HUDEP-2 (cell line): Measurements from ENCODE around the gene ERBIN.
"Not testable (repeated sequence)": the region's sequence is repeated elsewhere in the genome, so short reads cannot be mapped to it uniquely, and the experiment has no call there.

ENCODE experiments used
- DNase-seq, 76 experiments: peaks; one replicate each; lab custom pipeline; 2025; ENCODE audit not compliant: unreplicated experiment in 76 of 76; lab: John Stamatoyannopoulos, UW

The ERBIN gene

GRCh38 chr5:65914641-65915196 is 11.7 kb upstream of the ERBIN start:
- no peak for DNase-seq

DNA sequence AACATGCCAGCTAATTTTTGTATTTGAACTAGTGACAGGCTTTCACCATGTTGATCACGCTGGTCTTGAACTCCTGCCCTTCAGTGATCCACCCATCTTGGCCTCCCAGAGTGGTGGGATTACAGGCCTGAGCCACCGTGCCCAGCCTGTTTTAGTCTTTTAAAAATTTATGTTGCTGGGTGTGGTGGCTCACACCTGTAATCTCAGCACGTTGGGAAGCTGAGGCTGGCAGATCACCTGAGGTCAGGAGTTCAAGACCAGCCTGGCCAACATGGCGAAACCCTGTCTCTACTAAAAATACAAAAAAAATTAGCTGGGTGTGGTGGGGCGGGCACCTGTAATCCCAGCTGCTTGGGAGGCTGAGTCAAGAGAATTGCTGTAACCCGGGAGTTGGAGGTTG is 10.7 kb upstream of the ERBIN start:
- DNase-seq: not testable (repeated sequence)

GRCh38 chr5:65916066-65916465 is 10.3 kb upstream of the ERBIN start:
- DNase-seq: no peak

DNA sequence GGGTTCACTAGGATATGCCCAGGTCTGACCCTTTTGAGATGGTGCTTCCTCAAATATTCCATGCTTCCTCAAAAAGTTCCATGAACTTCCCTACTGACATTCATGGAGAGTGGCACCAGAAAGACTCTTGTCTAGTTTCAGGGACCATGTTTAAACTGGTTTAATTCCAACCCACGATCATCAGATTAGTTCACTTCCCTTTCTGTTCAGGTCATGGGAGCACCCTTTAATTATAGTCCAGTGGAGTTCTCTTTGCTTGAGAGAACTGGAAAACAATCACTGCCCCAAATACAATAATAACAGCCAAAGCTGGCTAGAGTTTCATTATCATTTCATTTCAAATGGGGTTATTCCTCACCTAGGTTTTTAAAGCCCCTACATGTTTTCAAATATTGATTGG is 9.7 kb upstream of the ERBIN start:
- DNase-seq: no peak

DNA sequence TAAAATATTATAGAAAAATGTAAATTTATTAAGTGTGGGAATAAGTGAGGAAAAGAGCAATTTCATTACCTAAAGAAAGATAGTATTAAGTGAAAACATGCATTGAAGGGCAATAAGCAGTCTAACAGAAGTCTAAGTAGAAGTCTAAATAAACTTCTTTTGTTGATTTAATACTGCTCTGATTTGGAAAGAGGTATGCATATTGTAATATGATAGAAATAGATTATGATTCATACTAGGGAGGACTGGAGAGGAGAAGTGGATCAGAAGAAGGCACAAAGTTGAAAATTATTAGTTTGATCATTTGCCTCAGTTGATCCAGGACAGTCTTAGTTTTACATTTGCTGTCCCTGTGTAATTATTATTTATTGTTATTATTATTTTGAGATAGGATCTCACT is 6.6 kb upstream of the ERBIN start:
- no peak for DNase-seq

- DNase-seq: no peak
Measured at GRCh38 chr5:65923339-65923738, 3.0 kb upstream of the ERBIN start.

- peak in 4 of 76 experiments; percentile 27 to 65 (median 48) for DNase-seq
Measured at GRCh38 chr5:65924366-65925043, 1.9 kb upstream of the ERBIN start.

DNA sequence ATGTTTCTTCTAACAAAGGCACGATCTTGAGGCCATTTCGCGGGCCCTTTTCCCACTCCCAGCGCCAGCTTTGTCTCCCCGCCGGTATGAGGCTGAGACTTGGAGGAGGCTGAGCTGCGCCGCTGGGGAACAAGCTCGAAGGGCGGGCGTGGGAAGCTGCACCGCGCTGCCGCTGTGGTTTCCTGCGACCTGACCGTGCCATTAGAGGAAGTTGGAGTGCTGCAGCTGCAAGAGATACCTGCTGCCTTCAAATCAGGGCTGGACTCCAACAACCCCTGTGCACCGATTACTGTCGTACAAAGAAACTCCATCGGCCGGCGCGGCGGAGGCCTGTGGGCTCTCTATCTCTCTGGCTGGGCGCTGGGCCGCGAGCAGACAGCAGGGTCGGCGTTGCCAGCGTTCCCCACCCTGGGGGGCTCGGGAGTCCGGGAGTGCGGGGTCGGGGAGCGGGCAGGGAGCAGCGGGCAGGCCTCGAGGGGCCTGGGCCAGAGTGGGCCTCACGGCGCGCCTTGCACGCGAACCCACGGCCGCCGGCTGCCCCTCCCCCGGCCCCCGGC is 1.3 kb upstream of the ERBIN start:
- DNase-seq: peak in 64 of 76 experiments; percentile 5 to 74 (median 45)

DNA sequence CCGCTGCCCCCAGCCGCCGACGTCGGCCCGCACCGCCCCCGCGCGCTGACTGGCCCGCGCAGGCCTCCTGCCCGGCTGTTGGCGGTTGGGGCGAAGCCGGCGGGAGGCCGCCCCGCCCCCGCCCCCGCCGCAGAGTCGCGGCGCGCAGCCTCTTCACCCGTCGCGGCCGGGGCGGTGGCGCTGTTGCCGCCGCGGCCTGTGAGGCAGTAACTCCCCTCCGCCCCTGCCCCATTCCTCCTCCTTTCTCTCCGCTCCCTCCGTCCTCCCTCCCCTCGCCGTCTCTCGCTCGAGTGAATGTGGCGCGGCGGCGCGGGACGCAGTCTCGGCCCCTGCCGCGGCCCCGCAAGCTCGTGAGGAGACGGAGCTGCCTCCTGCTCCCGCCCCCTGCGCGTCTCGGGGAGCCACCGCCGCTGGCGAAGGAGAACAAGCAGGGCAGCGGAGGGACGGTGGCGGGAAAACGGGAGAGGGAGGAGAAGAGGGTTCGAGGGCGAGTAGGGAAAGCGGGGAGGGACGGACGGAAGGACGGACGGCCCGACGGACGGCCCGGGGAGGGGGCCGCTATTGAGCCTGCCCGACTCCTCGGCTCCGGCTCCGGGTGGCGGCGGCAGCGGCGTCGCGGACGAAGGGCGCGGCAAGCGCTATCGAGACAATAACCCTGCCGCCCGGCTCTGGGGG is 637 bp upstream of the ERBIN start:
- peak in 73 of 76 experiments; percentile 10 to 80 (median 63) for DNase-seq

DNA sequence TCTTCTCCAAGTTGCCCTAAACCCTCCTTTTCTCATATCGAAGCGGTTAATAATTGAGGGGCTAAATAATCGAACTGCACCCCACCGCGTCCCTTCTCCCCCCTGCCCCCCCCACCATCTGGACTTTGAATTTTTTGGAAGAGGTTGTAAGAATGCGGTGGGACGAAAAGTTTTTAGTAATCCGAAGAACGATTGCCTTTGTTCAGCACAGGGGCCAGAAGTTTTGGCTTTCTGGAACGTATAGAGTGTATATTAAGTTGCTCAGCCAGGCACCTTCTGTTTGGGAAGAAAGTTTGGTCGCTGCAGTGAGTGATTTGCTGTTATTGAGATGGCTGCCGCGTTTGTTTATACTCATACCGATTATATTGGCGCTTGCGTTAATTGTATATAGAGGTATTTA is 518 bp downstream of the ERBIN start:
- DNase-seq: peak in 3 of 76 experiments; percentile 1 to 26 (median 19)

GRCh38 chr5:65927503-65928321 is 1.3 kb downstream of the ERBIN start:
- peak in 32 of 76 experiments; percentile 2 to 57 (median 23) for DNase-seq

DNA sequence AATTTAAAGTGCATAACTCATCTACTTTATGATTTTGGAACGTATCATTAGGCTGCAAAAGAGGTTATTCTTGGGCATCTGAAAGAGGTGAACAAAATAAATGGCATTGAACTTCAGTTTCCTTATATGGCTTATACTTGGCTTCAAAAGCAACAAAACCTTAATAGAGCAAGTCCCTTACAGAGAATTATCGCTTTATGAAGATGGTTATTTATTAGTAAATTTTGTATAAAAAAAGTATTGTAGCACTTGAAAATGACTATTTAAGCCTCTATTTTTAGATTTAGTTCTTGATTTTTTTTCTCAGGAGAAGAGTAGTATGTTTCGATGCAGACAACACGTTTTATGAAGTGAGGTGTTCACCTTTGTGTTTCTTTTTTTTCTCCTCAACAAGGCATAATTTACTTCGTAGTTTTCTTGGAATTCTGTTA is 2.0 kb downstream of the ERBIN start:
- no peak for DNase-seq

GRCh38 chr5:65928860-65929259 is 2.5 kb downstream of the ERBIN start:
- DNase-seq: no peak

DNA sequence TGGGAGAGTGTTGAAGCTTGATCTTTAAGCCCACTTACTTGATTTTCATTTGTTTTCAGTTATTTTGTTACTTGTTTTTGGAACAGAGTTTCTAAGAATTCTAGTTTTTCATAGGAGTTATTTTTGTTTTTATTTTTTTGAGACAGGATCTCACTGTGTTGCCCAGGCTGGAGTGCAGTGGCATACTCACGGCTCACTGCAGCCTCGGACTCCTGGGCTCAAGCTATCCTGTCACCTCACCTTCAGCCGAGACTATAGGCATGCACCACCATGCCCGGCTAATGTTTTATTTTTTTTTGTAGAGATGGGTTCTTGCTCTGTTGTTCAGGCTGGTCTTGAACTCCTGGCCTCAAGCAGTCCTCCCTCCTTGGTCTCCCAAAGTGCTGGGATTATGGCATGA is 6.3 kb downstream of the ERBIN start:
- no peak for DNase-seq

DNA sequence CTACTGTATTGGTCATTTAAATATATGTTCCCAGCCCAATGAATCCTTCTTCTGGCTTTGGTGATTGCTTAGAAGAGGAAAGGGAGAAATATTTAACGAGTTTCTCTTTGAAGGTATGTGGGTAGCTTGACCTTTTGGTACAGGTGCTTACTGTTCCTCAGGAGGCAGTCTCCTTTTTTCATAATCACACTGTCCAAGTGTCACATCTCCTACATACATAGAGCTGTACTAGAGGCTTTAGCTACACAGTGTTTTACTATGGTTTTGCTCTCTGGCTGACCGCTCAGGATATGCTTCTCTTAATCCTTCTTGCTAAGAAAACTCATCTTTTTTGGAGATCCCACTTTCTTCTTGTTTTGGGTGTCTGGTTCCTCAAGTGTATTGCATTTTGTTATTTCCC is 6.9 kb downstream of the ERBIN start:
- no peak for DNase-seq

GRCh38 chr5:65938256-65938655 is 11.9 kb downstream of the ERBIN start:
- no peak for DNase-seq

DNA sequence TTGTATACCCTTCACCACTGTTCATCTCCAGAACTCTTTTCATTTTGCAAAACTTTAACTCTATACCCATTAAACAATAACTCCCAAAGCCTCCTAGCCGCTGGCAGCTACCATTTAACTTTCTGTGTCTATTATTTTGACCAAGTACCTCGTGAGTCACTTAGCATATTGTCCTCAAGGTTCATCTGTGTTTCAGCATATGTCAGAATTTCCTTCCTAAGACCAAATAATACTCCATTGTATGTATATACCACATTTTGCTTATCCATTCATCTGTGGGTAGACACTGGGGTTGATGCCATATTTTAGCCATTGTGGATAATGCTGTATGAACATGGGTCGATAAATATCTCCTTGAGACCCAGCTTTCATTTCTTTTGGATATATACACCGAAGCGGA is 17.4 kb downstream of the ERBIN start:
- no peak for DNase-seq

DNA sequence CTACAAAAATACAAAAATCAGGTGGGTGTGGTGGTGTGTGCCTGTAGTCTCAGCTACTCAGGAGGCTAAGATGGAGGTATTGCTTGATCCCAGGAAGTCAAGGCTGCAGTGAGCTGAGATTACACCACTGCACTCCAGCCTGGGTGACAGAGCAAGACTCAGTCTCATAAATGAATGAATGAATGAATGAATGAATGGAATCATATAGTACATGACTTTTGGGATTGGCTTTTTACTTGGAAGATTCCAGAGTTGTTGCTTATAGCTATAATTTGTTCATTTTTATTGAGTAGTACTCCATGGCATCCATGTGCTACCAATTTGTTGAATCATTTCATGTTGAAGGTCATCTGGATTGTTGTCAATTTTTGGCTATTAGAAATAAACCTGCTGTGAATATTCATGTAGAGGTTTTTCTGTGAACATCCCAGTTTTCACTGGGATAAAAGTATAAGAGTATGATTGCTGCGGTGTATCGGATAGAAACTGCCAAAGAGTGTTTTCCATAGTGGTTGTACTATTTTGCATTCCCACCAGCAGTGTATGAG is 19.9 kb downstream of the ERBIN start:
- no peak for DNase-seq

DNA sequence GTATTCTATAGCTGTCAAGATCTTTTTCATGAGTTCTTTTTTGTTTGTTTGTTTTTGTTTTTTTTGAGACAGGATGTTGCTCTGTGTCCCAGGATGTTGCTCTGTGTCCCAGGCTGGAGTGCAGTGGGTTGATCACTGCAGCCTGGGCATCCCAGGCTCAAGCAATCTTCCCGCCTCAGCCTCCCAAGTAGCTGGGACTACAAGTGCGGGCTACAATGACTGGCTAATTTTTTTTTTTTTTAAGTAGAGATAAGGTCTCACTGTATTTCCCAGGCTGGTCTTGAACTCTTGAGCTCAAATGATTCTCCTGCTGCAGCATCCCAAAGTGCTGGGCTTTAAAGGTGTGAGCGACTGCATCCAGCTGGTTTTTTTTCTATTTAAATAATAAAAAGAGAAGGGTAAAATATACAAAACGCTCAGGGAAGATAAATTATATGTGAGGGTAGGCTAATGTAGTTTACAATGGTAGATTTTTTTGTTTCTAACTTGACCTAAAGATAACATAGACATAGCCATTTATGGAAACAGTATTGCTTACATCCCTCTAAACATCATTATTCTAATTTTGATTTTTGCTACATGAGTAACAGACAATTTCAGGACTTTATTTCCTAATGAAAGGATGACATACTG is 21.9 kb downstream of the ERBIN start:
- DNase-seq: no peak

DNA sequence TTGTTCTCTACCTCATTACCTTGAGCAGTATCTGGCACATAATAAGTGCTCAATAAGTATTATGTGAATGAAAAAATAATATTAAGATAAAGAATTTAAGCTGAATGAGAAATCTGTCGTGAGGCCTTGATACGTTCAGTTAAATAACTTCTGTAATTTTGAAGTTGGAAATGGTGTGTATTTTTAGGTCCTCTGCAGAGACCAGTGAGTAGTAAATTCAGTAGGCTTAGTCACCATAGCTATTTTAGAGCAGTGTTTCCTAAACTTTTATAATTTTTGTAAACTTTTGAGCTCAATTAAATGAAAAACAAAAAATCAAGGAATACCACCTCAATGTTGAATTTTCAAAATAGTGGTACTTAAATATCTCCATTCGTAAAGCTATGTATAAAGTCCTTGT is 25.0 kb downstream of the ERBIN start:
- DNase-seq: no peak
